HPDE6-E6E7 (cell line): ENCODE data around the gene OR2S2.
"Not testable (repeated sequence)": the region's sequence is repeated elsewhere in the genome, so short reads cannot be mapped to it uniquely, and the experiment has no call there.

Source experiments
- DNase-seq: peaks from one replicate; pipeline ENCODE4 v3.0.0; 2011; ENCODE audit warnings: missing footprints; ENCODE audit errors: extremely low spot score

The OR2S2 gene, protein sequence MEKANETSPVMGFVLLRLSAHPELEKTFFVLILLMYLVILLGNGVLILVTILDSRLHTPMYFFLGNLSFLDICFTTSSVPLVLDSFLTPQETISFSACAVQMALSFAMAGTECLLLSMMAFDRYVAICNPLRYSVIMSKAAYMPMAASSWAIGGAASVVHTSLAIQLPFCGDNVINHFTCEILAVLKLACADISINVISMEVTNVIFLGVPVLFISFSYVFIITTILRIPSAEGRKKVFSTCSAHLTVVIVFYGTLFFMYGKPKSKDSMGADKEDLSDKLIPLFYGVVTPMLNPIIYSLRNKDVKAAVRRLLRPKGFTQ

DNA sequence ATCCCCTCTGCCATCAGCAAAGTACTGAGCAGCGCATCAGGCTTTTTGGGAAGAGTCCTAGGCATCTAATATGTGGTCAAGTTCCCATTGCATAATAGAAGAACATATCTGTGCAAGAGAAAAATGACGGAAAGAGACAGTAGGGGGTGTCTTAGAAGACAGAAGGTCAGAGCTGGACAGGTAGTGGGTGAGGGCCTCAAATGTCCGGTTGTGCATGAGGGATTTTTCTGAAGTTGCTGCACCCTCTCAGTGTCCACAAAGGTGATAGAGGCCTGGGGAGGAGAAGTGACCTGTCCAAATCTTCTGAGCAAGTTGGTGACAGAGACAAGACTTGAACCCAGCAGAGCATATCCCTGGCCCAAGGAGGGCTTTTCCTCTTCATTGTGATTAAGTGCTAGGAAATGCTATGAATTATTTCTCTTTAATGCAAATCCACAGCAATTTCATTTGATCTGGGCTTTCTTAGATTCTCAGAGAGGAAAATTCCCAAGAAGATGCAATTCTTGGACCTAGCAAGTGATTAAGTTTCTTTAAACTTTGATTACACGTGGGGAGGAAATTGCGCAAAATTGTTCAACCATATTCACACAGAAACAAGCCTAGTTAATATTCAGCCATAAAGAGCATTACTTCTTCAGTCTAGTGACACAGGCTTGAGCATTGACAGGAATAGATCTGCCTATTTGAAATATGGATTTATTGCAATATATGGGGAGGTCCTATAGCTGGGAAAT lies at the start of gene OR2S2:
Gene OR2S2, minus strand, starts transcription at position 51 of the 734 bp plus-strand sequence. CDS start 56 bp downstream, outside the sequence.
- no peak for DNase-seq

DNA sequence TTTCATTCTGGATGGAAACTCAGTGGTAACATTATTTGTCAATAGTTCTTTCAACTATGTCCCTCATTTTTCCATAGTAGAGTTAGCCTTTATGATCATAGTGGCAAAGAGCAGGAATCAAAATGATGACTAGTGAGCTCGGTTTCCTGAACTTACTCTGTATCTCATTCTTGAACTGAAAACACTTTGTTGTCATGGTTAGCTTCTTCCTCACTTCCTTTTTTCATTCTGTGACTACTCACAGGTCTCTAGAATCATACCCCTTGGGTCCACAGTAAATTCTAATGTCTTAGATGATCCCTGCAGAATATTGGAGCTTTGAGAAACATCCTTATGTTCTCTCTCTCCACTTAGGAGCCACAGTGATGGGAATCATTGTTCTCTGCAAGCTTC lies 49.4 kb upstream of the OR2S2 start:
- no peak for DNase-seq

- DNase-seq, result no peak
Measured at GRCh38 chr9:36006549-36007315, 48.8 kb upstream of the OR2S2 start.

DNA sequence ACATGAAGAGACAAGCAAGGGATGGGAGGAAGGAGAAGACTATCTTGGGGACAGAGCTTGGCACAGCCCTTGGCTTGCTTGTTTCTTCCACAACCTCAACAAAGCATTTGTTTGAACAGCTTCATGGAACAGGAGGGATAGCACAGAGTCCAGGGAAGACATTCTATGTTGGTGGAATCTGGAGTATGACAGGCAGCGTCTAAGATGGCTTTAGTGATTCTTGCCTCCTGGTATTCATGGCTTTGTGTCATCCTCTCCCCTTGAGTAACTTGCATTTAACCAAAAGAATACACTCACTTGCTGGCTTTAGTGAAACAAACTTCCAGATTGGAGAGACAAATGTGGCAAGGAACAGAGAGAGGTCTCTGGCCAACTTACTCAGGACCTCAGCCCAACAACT lies 47.9 kb upstream of the OR2S2 start:
- no peak for DNase-seq

DNA sequence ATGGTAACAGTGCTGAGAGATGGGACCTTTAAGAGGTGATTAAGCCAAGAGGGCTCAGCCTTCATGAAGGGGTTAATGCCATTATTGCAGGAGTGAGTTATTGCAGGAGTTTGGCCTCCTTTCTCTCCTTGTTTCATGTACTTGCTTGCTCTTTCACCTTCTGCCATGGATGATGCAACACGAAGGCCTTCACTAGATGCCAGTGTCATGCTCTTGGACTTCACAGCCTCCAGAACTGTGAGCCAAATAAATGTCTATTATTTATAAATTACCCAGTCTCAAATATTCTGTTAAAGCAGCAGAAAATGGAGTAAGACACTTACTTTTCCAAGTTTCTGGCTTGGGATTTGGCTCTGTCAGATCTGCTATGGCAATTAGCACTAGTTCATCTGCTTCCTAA lies 40.4 kb upstream of the OR2S2 start:
- DNase-seq, result no peak

DNA sequence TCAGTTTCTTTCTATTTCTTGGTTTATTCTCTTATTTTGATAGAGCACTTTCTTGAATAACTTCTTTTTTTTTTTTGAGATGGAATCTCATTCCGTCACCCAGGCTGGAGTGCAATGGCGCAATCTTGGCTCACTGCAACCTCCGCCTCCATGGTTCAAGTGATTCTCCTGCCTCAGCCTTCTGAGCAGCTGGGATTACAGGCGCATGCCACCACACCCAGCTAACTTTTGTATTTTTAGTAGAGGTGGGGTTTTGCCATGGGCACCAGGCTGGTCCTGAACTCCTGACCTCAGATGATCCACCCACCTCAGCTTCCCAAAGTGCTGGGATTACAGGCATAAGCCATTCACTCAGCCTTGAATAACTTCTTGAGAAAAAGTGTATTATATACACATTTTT lies 39.1 kb upstream of the OR2S2 start:
- not testable (repeated sequence) for DNase-seq

GRCh38 chr9:35996358-35996970 lies 38.5 kb upstream of the OR2S2 start:
- no peak for DNase-seq

GRCh38 chr9:35994959-35995358 lies 37.0 kb upstream of the OR2S2 start:
- DNase-seq, result no peak

DNA sequence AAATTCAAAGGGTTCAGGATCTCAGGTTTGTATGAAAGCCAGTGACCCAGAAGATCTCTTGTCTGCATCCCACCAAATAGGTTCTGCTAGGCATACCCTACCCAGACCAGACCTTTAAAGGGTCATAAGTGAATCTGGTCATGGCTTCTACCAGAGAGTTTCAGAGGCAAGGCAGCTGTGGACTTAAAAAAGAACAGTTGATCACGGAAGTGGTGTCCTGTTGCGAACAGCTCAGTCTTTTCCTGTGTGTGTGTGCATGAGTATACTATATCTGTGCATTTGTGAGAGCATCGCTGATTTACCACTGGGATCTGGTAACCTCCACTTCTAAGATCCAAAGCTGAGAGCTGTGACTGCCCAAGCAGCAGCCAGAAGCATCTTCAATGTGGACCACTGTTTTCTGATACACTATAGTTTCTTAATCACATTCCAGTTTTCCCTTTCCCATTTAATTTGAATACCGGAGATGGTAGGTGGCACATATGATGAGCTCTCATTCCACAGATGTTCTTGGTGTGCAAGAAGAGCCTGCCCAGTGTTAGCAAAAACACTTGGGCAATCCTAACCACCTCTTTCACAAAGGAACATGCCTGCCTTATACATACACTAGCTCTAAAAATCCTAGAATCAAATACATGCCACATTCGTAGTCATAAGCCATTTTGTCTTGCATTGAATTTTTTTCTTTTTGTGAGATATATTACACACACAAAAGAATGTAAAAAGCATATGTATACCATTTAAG lies 36.2 kb upstream of the OR2S2 start:
- DNase-seq, result no peak

DNA sequence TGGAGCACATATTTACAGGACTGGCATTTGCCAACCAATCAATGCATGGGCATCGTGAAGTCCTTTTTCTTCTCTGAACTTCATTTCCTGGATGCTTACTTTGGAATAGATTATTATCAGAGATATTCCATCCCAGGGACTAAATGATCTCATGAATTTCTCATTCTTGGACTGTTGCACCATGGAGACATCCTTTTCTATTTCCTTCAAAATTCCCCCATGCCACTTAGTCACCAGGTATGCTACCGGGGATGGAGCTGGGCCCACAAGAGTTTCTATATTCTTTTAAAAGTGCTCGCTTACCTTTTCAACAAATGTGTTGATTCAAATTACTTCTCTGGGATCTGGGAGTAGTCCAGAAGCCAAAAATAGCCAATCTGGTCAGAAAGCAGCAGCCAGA lies 35.2 kb upstream of the OR2S2 start:
- DNase-seq, result not testable (repeated sequence)

DNA sequence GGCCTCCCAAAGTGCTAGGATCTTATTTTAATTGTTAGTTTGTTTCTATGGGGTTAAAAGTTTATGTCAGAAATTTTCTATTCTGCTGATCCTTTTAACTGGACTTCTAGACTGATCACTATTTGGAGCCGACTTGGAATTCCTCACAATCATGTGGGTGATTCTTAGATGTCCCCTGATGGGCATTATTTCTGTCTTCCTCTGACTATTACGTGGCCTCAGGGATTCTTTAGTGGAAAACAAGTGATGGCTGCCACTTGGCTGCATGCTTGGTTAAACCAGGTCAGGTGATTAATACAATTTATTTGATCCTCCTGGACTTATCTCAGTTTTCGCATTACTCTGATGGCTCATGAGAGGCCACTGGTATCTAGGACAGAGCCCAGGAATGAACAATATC lies 32.2 kb upstream of the OR2S2 start:
- no peak for DNase-seq

GRCh38 chr9:35984021-35984420 lies 26.1 kb upstream of the OR2S2 start:
- DNase-seq, result no peak

DNA sequence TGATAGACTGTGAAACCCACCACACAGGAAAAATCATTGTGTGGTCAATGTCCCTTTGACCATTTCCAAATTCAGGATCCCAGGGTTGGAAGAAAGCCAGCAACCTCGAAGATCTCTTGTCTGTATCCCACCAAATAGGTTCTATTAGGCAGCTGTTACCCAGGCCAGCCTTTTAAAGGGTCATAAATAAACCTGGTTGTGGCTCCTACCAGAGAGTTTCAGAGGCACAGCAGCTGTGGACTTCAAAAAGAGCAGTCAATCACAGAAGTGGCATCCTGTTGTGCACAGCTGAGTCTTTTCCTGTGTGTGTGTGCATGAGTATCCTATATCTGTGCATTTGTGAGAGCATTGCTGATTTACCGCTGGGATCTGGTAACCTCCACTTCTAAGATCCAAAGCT lies 23.7 kb upstream of the OR2S2 start:
- no peak for DNase-seq

- no peak for DNase-seq
Measured at GRCh38 chr9:35980289-35981011, 22.5 kb upstream of the OR2S2 start.

- no peak for DNase-seq
Measured at GRCh38 chr9:35978792-35979191, 20.8 kb upstream of the OR2S2 start.

DNA sequence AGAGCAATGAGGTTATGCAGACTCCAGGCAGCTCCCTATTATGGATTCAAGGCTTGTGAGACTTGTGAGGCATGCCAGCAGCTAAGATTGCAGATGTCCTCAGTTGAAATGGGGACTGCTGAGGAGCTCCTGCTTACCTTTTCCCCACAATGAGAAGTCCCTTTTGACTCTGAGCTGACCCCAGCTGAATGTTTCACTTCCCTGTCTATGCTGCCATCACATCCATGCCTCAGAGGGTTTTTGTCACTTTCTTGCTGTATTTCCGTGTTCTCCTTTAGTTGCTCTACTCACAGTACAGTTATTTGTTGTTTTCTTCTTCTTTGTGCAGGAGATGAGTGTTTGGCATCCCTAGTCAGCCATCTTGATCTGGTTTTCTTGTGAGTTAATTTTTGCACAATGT lies 18.8 kb upstream of the OR2S2 start:
- no peak for DNase-seq

GRCh38 chr9:35974800-35975199 lies 16.8 kb upstream of the OR2S2 start:
- no peak for DNase-seq

DNA sequence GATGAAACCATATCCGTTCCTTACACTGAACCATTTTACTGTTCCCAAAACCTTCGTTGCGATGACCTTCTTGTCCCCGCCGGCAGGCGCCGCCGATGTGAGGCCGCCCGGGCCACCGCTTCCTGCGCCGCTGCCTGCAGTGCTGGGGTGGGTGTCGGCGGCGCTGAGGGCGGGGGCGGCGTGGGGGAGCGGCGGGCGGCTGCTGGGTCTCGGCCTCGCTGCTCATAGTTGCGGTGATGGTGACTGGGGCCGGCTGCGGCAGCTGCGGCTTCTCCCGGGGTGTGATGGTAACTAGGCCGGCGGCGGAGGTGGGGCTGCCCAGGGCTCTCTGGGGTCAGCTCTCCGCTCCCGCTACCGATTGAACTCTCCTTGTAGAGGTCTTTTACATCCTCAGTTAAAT lies 14.1 kb upstream of the OR2S2 start:
- DNase-seq, result no peak

GRCh38 chr9:35967042-35967441 lies 9.1 kb upstream of the OR2S2 start:
- DNase-seq, result no peak

GRCh38 chr9:35966433-35966832 lies 8.5 kb upstream of the OR2S2 start:
- no peak for DNase-seq

DNA sequence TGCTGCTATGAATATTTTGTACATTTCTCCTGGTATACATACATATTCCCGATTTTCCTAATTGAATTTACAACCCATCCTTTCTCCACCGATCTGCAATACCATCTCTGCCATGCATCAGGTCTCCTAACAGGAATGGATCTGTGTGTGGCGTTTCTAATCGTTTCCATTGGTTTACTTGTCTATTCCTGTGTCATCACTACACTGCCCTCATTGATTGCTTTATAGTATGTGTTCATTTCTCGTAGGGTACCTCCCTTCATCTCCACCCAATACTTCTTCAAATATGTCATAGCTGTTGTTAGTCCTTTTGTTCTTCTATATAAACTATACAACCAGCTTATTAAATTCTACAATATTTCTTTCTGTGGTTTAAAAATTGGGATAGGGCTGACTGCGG lies 7.1 kb upstream of the OR2S2 start:
- DNase-seq, result no peak
